NCI-H146 treated with DMSO at 0.1 percent for 48 hours (cell line): ENCODE data around the gene ACP1.

ENCODE experiments used
- DNase-seq: peaks from one replicate; lab custom pipeline; 2025; ENCODE audit not compliant: unreplicated experiment; lab: John Stamatoyannopoulos, UW

The ACP1 gene

DNA sequence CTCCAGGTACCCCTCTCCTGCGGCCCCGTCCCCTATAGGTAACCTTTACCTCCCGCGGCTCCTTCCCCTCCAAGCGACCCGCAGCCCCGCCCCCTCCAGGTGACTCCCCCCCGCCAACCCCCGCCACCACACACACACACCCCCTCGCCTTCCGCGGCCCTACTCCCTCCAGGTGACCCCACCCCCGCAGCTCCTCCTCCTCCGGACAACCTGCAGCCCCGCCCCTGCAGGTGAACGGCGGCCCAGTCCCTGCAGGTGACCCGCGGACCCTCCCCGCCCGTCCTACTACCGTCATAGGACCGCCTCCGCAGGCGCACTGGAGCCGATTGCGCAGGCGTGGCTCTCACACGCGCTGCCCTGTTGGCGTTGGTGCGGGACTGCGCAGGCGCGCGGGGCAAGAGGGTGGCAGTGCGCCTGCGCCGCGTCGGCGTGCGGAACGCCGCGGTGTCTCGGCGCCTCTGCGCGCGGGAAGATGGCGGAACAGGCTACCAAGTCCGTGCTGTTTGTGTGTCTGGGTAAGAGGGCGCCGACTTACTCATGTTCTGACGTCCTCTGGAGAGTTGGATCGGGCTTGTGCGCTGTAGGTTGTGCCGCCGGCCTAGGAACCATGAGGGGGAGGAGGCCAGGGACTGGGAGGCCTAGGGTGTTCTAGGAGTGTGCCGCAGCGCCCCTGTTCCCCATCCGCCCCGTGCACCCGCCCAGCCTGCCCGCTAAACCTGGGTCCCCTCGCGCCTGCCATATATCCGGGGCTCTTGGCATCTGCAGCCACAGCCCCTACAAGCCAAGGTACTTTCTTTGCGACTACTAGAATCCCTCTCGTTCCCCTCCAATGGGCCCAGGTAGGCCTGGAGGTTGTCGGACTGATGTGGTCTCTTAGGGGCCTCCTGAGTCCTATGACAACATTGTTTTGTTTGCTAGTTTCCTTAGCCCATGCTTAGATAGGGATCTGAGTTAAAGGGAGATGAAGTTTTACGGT, at the start of gene ACP1:
ACP1 (plus strand) TSS at position 455 of the 976 bp plus-strand sequence; CDS start at position 473, 18 bp downstream.
- DNase-seq = peak; percentile 87

DNA sequence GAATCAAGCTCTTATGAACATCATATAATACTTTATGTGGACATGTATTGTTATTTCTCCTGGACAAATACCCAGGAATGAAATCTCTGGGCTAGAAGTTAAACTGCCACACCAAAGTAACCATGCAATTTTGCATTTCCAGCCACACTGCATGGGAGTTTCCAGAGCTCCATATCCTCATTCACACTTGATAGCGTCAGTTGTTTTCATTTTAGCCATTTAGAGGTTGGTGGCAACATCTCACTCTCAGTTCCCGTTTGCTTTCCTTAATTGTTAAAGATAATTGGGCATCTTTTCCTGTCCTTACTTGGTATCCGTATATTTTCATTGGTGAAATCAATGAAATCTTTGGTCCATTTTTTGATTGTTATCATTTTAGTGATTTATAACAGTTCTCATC, 48.7 kb upstream of the ACP1 start:
- DNase-seq = no peak

DNA sequence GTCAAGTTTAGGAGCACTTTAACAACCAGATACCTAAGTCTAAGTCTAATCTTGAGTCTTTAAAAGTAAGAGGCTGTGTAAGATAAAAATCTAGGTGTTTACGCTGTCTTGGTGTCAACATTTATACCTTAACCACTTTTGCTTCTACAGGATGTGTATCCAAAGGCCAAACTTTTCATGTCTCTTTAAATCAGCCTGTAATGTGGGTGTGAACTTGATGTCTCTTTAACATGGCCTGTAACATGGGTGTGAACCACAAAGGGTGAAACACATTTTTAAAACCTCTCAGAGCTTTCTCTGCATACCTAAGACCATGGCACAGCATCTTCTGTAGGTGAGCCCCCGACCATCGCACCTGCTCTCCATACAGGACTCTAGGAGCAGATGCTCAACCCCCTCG, 41.3 kb upstream of the ACP1 start:
- DNase-seq = no peak

DNA sequence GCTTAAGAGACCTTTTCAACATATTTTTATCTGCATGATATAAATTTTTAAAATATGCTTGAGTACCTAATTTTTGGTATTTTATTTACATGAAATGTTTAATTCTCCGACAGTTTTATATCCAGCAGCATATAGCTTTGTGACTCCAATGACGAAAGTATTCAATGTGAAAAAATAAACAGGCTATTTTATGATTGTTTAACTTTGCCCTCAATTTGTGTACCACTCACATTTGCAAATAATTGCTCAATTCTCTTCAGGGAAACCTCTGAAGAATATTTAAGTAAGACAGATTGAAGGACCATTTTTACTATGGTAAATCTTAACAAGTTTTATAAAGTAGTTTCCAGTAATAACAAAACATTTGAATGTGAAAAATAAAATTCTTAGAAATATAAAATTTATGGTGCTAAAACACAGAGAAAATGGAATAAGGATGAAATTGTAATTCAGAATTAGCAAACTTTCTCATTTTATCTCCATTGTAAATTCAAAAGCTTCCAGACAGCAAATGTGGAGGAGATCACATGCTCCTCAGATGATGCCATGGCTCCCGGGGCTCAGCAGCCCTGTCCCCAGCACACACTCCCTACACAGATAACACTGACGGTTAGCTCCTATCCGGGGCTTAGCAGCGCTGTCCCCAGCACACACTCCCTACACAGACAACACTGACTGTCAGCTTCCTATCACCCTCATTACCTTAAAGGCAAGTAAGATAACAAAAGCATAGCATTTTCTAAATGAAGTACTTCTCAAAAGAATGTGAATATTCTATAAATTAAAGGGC, 40.6 kb upstream of the ACP1 start:
- no peak for DNase-seq

DNA sequence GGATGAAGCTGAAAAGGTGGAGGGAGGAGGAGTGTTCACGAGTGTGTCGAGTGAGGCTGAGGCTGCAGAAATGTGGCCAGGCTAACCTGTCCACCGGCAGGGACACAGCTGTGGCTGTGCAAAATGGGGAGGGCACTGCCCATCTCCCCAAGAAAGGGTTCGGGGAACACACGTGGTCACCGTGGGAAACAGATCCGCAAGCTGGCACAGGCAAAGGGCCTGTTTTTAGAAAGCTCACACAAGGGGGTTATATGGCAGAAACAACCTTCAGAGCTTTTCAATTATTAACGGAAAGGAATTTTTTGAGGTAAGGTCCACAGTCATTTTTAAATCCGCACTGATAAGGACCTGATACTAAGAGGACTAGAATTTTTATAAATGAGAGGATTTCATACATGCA, 36.6 kb upstream of the ACP1 start:
- DNase-seq = no peak

DNA sequence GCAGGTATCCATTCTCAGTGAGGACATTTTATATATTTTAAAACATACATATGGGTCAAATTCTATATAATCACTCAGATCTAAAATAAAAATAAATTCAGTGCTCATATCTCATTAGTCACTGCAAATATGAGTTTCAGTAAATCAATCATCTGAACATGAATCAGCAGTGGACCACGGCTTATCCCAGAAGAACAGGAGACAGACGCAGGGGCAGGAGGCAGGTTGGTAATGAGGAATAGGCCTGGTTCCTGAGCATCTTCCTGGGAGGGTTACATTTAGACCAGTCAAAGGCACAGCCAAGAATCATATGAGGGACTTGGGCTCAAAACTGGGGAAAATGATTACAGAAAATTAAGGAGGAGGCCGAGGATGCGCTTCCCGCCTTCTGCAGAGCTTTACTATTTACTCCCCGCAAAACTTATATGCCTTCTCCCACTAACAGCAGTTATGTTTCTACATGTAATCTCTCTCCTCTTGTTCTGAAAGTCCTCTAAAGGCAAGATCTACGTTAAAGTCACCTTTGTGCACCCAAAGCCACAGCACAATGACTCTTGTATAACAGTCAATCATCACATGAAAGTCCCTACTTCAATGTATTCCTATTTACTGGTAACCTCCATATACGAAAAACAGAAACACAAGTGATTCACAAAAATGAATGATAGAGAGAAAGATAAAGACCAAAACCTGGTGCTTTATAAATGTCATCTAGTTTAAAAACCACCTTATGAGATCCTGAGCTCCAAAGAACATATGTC, 36.0 kb upstream of the ACP1 start:
- DNase-seq = no peak

DNA sequence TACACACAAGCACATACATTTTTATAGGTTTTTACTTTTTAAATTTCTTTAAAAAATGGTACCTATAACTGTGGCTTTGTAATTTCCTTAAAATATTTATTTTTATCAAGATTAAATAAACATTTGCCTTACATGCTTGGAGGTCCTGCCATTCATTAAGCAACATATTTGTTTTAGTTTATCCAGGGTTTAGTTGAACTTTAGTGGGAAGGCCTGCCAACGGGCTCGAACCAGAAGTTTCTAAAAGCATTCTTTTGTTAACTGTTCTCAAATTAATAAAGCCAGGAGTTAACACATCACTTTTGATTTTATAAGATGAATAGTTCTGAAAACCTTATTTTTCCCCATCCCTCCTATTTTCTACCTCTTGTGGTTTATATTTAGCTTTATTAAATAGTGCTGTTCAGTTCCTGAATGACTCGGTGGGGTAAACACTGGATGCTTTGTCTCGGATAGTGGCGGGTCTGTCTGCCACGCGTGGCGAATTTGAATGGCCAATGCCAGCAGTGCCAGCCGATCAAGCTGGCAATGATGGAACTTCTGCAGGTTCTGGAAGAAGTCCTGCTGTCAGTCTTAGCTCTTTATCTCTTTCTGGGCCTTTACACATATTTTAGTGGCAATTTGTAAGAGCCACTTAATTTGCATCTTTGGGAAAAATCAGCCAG, 33.1 kb upstream of the ACP1 start:
- no peak for DNase-seq

DNA sequence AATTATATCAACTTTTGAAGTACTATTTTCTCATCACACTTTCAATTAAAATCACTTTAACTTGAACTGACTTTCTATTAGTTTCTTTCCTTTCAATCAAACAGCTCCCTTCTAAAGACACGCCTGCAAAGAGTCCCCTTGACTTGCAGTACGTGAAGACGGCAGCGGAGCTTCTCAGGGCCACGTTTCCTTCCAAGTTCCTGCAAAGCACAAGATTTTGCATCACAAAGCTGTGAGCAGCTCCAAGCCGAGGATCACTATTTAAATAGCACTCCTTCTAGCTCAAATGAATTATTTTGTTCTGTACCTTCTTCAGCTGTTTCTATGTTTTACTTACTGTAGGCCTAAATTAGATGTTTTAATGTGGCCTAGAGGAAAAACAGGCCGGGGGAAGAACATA, 31.7 kb upstream of the ACP1 start:
- no peak for DNase-seq

DNA sequence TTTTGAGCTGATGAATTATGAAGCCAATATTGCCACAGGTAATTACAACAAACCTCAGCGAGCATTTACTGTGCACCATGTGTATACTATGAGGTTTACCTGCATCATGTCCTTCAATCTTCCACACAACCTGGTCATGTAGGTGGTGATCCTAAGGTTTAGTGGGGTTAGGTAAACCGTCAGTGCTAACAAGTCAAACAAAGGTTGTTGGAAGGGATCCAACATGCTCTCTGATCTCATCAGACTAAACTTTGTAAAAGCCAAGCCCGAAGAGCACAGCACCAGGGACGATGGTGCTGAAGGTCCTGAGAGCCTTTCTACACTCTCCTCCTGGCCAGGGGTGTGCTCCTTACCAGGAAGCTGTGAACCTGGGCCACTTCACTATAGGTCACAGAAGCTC, 30.3 kb upstream of the ACP1 start:
- no peak for DNase-seq

DNA sequence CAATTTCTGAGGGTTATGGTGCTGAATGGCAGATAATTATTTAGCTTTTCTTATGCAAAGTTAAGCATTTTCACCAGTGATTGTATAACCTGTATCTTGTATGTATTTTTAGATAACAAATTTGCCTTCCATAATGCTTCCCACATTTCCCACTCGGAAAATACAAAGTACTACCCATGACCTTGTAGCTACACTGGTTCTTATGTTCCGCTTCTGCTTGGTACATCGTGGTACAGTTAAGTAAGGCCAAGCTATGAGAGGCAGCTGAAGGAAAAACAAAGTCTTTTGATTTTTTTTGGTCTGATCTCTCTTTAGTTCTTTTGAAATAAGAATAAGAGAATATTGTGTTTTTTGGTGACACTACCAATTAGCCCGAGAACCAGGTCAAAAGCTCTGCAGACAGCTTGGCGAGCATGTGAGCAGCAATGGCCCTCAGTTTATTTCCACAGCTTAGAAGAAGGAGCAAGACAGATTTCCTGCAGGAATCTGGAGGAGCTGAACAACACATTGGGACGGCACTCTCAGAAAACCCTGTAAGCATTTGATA, 27.7 kb upstream of the ACP1 start:
- no peak for DNase-seq

DNA sequence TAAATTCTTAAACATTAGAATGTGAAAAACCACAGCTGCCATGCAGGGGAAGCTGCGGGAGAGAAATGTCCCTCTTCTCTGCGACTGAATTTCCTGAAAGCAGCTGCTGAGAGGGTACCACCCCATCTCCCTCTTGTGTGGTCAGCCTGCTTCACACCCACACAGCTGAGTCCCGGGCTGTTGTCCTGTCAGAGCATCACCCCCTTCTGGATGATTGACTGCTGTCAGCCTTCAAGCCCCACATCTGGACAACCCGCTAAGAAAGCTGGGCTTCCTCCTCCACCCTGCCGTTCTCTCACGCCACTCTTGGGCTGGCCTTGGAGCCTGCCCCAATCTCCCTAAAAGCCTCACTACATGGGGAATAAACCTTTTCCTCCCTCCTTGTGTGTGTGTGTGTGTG, 26.9 kb upstream of the ACP1 start:
- DNase-seq = no peak

DNA sequence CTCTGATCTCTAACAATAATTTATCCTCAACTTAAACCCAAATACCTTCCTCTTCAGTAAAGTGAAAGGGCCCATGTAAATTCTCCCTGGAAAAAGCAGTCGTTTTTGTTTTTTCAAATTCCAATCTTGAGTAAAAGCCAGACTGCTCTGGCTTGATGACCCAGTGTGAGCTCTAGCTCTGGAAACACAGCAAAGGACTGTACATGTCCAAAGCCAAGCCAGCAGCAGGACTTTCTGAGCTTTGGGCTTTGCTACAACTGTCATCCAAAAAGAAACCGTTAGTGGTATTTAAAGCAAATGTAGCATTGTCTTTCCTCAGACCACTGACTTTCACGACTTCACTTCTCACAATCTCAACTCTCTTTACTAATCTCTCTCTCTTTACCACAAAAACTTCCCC, 26.3 kb upstream of the ACP1 start:
- no peak for DNase-seq

DNA sequence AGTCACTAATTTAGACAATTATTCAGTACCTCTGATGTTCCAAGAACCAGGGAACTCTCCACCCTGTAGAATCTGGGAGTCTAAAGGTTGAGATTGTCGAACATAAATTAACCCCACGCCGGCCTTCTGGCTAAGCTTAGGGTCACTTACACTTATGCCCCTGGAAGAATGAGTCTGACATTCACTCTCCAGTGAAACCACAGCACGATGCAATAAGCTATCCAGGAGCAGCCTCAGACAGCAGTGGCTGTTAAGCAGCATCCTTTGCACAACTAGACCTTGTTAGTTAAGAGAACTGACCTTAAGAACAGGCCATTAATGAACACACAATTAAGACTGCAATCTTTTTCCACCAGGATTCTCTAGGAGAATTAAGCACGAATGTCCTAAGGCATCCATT, 25.9 kb upstream of the ACP1 start:
- DNase-seq = no peak

DNA sequence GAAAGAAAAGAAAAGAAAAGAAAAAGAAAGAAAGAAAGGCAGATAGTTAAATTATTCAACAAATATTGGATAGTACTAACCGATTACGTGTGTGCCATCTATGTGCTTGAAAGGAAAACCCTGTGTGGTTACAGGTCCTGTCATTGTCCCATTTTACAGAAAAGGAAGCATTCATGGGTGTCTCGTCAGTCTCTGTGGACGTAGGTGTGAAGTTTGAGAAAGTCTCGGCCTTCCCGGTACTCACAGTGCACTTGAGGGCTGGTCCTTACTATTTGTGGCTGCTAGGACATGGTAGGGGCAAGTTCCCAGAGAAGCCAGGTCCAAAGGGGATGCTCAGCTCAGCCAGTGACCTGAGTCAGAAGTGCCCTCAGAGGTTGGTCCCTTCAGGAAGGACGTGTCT, 20.2 kb upstream of the ACP1 start:
- no peak for DNase-seq

DNA sequence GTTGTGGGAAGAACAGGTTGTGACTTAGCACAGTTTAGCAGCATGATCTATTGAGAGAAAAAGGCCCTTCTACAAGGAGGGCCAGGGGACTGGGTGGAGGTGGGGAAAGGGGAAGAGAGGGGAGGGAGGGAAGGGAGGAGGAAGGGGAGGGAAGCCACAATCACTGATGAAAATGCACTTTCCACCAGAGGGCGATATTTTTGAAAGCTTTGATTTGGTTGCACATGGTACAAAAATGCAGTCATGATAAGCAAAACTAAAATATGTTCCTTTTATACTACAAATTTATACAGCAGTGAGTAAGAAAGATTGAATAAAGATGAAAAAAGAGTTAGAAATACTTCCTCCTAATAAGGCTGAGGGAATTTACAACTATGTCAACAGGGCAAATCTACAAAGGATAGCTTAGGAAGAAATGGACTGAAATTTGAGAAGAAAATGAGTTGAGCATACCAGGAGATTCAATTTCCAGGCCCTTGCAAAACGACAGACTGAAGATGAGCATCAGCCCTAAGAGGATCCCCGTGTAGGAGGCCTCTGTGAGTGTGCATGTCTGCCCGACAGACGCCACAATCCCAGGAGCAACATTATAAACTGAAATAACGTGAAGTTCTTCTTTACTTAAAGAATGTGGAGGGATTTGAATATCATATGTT, 18.1 kb upstream of the ACP1 start:
- peak; percentile 7 for DNase-seq

DNA sequence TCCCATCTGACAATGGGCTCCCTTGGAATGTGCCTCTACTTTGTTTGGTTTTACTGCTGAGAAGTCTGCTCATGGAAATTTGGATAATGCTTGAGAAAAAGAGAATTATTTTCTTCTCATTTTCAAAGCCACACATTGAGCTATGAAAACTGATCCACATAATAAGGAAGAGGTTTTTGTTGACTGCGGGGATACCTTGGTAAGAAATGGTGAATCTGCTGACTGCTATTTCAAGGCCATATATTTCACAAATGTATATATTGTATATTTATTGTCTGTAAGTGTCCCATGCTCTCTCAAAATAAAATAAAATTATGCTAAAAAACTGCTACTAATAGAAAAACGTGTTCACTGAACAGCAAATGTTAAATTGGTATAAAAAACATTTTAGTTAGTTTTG, 16.0 kb upstream of the ACP1 start:
- DNase-seq = no peak

DNA sequence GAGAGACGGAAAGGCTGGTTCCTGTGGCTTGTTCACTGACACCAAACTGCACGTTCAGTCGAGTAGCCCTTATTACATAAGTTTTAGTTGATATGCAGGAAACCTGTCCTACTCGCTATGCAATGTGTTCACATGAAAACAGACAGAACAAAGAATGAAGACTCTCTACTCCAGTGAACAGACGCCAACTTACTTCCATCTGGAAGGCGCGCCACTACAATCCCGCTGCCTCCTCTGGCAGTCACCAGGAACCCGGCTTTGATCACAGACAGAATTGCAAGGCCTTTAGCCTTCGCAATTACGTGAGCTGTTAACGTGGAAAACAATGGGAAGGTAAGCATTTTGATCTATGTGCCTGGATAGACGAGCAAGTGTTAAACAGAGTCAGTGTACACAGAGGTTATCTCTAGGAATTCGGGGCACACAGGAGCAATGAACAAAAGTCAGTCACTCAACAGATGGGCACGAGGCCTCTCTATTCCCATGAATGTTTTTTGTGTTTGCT, 15.2 kb upstream of the ACP1 start:
- DNase-seq = no peak

DNA sequence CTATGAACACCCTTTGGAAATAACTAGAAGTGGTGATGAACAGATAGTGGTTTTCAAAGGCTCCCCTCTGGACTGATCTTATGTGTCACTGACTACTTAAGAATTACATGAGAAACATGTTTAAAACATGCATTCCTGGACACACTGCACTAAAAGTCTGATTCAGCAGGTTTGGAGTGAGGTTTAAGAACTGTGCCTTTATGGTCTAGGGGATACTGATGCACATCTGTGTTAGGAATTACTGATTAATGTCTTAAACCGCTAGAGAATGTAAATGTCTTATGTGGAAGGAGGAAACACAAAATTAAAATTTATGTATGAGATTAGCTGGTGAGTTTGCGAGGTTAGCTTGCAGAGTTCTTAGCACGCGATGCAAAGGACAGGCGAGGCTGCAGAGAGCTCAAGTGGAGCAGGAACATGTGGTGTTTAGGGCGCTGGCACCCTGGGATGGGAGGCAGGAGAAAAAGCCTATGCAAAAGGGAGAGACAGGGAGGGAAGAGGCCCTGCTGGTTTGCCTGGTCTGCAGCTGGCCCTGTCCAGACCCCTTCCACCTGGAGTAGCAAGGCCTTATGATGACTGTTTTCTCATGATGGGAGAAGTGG, 12.6 kb upstream of the ACP1 start:
- DNase-seq = no peak

DNA sequence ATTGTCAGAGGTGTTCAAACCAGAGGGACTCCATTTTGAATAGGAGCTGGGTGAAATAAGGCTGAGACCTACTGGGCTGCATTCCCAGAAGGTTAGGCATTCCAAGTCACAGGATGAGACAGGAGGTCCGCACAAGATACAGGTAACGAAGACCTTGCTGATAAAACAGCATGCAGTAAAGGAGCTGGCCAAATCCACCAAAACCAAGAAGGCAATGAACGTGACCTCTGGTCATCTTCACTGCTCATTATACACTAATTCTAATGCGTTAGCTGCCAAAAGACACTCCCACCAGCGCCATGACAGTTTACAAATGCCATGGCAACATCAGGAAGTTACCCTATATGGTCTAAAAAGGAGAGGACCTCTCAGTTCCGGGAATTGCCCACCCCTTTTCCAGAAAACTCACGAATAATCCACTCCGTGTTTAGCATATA, 11.5 kb upstream of the ACP1 start:
- no peak for DNase-seq
